Activated CD4-positive, alpha-beta T cell treated with anti-CD3 and anti-CD28 coated beads, Interleukin-2, amount 10 ng/mL, durations not matched to agents 7 days and 5 days (primary cell): ENCODE data around the gene PIAS2. TPM values are rescaled to one million over a fixed set of nuclear protein-coding genes. Genes with fewer than 3 reads are reported as not detected.
A peak's percentile ranks its signal among the peaks of the same experiment; 100 is the strongest.
"Not testable (repeated sequence)": the region's sequence is repeated elsewhere in the genome, so short reads cannot be mapped to it uniquely, and the experiment has no call there.

Experiments used
- CTCF ChIA-PET: fragments of 350-600 bp; sonication (Branson Sonifier 250); formaldehyde crosslinking; loops from one replicate; lab custom pipeline; 2021; ENCODE audit warnings: antibody characterized with exemption; lab: Charles Lee
- POLR2A ChIA-PET: fragments of 350-600 bp; sonication (Branson Sonifier 250); formaldehyde crosslinking; loops from one replicate; lab custom pipeline; 2021; ENCODE audit warnings: antibody characterized with exemption; lab: Charles Lee
- DNase-seq: peaks from one replicate; pipeline ENCODE4 v3.0.0-alpha.2; 2020
- H3K27ac Mint-ChIP-seq: one replicate; pipeline ENCODE4 v1.8.0; 2021; ENCODE audit warnings: mild to moderate bottlenecking, moderate library complexity, mixed read lengths
- H3K27me3 Mint-ChIP-seq: one replicate; pipeline ENCODE4 v1.8.0; 2021; ENCODE audit warnings: mixed read lengths
- H3K36me3 Mint-ChIP-seq: one replicate; pipeline ENCODE4 v1.8.0; 2021; ENCODE audit warnings: low read depth, mixed read lengths
- H3K4me1 Mint-ChIP-seq: one replicate; pipeline ENCODE4 v1.8.0; 2021; ENCODE audit warnings: mixed read lengths
- H3K4me3 Mint-ChIP-seq: one replicate; pipeline ENCODE4 v1.8.0; 2021; ENCODE audit warnings: mild to moderate bottlenecking, moderate library complexity, mixed read lengths
- H3K9me3 Mint-ChIP-seq: one replicate; pipeline ENCODE4 v1.8.0; 2021; ENCODE audit warnings: mixed read lengths
- total RNA-seq, 2 experiments: library from RNA; stranded (reverse); gene quantifications; one replicate each; pipeline ENCODE4 v1.2.3, GENCODE V29; 2021

The PIAS2 gene
- total RNA-seq, 2 experiments from 2014 or later, result 32.8 to 33.3 TPM

DNA sequence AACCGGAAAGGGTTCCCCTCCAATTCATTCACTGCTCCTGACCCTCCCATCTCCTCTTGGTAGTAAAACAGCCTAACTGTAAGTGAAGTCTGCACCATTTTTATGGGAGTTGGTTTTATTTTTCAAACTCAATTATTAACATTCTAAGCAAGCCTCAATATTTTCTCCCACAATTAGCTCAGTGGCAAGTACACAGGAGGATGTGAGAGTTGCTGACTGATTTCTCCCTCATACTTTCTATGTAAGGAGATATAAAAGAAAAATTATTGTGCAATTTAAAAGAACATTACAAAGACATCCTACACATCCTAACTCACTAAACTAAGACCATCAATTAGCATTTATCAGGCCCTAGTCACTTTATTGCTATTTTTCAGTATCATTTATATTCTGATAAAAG is 73.9 kb downstream of the PIAS2 start:
- peaks cover 12% of the 10 kb centered on the region for H3K36me3 Mint-ChIP-seq
- DNase-seq, result no peak
- no peak overlapping the region for H3K4me3 Mint-ChIP-seq
- ChIA-PET POLR2A (no interaction called here), CTCF (no interaction called here)
- H3K4me1 Mint-ChIP-seq, result no peaks in the 10 kb centered on the region
- no peak overlapping the region for H3K27ac Mint-ChIP-seq
- no peaks in the 10 kb centered on the region for H3K27me3 Mint-ChIP-seq
- H3K9me3 Mint-ChIP-seq, result no peaks in the 10 kb centered on the region

DNA sequence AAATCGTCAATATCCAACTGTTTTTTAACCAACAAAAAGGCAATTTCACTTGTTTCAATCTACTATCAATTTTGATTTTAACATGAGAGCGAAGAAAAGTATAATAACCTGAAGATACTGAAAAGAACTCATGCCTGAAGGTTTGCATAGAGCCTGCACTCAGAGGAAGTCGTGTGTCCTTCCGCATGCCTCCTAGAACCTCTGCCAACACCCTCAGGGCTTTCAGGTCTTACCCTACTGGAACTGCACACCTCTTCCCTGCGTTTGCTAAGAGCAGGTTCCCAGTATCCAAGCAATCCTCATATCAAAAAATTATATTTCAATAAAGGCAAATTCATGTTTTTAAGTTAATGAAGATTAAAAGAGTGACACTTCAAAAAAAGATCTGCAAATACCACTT is 74.7 kb downstream of the PIAS2 start:
- ChIA-PET POLR2A (no interaction called here), CTCF (no interaction called here)
- Mint-ChIP-seq H3K9me3 (no peaks in the 10 kb centered on the region), H3K36me3 (peaks cover 12% of the 10 kb centered on the region), H3K27me3 (no peaks in the 10 kb centered on the region), H3K4me1 (no peaks in the 10 kb centered on the region), H3K27ac (no peak overlapping the region), H3K4me3 (no peak overlapping the region)
- DNase-seq, result no peak

GRCh38 chr18:46833899-46834298 is 83.4 kb downstream of the PIAS2 start:
- Mint-ChIP-seq H3K9me3 (no peaks in the 10 kb centered on the region), H3K27me3 (no peaks in the 10 kb centered on the region), H3K4me1 (no peaks in the 10 kb centered on the region), H3K4me3 (no peak overlapping the region), H3K27ac (no peak overlapping the region), H3K36me3 (peaks cover 31% of the 10 kb centered on the region)
- ChIA-PET CTCF (no interaction called here), POLR2A (no interaction called here)
- DNase-seq, result no peak

DNA sequence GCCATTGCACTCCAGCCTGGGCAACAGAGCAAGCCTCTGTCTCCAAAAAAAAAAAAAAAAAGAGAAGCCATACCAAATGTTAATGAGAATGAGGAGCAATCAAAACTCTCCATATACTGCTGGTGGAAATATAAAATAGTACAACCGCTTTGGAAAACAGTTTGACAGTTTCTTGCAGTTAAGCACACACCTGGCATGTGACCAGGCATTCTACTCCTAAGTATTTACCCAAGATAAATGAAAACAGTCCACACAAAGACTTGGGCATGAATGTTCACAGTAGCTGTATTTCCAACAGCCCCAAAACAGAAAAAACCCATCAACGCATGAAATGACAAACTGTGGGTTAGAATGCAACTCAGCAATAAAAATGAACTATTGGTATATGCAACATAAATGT is 84.5 kb downstream of the PIAS2 start:
- ChIA-PET CTCF (no interaction called here), POLR2A (no interaction called here)
- no peak overlapping the region for H3K27ac Mint-ChIP-seq
- H3K27me3 Mint-ChIP-seq, result no peaks in the 10 kb centered on the region
- H3K9me3 Mint-ChIP-seq, result no peaks in the 10 kb centered on the region
- no peaks in the 10 kb centered on the region for H3K4me1 Mint-ChIP-seq
- H3K36me3 Mint-ChIP-seq, result peaks cover 37% of the 10 kb centered on the region
- no peak overlapping the region for H3K4me3 Mint-ChIP-seq
- DNase-seq, result no peak

DNA sequence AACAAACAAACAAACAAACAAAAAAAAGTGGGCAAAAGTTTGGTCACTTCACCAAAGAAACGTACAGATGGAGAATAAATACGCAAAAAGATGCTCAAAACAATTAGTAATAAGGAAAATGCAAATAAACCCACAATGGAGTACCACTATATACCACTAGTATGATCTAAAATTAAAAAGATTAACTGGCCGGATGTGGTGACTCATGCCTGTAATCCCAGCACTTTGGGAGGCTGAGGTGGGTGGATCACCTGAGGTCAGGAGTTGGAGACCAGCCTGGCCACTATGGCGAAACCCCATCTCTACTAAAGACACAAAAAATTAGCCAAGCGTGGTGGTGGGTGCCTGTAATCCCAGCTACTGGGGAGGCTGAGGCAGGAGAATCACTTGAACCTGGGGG is 84.9 kb downstream of the PIAS2 start:
- POLR2A ChIA-PET, H3K27ac Mint-ChIP-seq, CTCF ChIA-PET, H3K27me3 Mint-ChIP-seq, DNase-seq, H3K9me3 Mint-ChIP-seq, H3K4me3 Mint-ChIP-seq, H3K4me1 Mint-ChIP-seq: not testable (repeated sequence)
- H3K36me3 Mint-ChIP-seq, result peaks cover 41% of the 10 kb centered on the region

DNA sequence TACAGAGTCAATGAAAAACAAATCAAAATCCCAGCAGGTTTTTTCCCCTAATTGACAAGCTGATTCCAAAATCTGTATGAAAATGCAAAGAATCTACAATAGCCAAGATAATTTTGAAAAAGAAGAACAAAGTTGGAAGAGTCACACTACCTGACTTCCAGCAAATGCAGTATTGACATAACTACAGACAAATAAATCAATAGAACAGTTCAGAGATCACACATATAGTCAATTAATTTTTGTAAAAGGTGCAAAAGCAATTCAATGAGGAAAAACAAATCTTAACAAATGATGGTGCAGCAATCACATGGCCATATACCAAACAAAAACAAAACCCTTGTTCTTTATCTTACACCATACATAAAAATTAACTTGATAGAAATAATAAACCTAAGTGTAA is 85.9 kb downstream of the PIAS2 start:
- peaks cover 45% of the 10 kb centered on the region for H3K36me3 Mint-ChIP-seq
- no peaks in the 10 kb centered on the region for H3K27me3 Mint-ChIP-seq
- H3K4me3 Mint-ChIP-seq, result no peak overlapping the region
- no peak overlapping the region for H3K27ac Mint-ChIP-seq
- no peak for DNase-seq
- POLR2A ChIA-PET, result no interaction called here
- CTCF ChIA-PET, result no interaction called here
- no peaks in the 10 kb centered on the region for H3K4me1 Mint-ChIP-seq
- H3K9me3 Mint-ChIP-seq, result no peaks in the 10 kb centered on the region

DNA sequence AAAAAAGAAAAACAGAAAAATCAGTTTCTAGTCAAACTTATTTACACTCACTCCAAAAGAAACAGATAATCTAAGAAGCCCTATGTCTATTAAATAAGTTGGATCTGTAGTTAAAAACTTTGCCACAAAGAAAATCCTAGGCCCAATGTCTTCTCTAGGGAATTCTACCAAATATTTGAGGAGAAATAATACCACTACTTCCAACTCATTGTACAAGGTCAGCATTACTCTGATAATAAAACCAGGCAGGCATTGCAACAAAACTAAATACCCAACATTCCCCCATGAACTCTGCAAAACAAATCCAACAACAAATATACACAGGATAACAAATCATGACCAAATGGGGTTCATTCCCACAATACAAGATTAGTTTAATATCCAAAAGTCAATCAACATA is 86.7 kb downstream of the PIAS2 start:
- Mint-ChIP-seq H3K4me1 (no peaks in the 10 kb centered on the region), H3K27me3 (no peaks in the 10 kb centered on the region), H3K36me3 (peaks cover 48% of the 10 kb centered on the region), H3K27ac (peak overlapping the region; percentile 10), H3K4me3 (no peak overlapping the region), H3K9me3 (no peaks in the 10 kb centered on the region)
- ChIA-PET CTCF (no interaction called here), POLR2A (no interaction called here)
- no peak for DNase-seq

GRCh38 chr18:46829947-46830346 is 87.4 kb downstream of the PIAS2 start:
- Mint-ChIP-seq H3K36me3 (peaks cover 45% of the 10 kb centered on the region), H3K4me3 (no peak overlapping the region), H3K27ac (no peak overlapping the region), H3K4me1 (no peaks in the 10 kb centered on the region), H3K9me3 (no peaks in the 10 kb centered on the region), H3K27me3 (no peaks in the 10 kb centered on the region)
- POLR2A ChIA-PET, result no interaction called here
- CTCF ChIA-PET, result interaction anchor here (0.6 to 0.9 kb wide), 2 partner anchors 22 to 55 kb away, joined by 3 read pairs; no protein-coding TSS in a partner anchor
- no peak for DNase-seq

GRCh38 chr18:46829531-46829930 is 87.8 kb downstream of the PIAS2 start:
- ChIA-PET POLR2A (no interaction called here), CTCF (interaction anchor here (0.6 to 0.9 kb wide), 2 partner anchors 22 to 55 kb away, joined by 3 read pairs; no protein-coding TSS in a partner anchor)
- H3K9me3 Mint-ChIP-seq, result no peaks in the 10 kb centered on the region
- H3K27ac Mint-ChIP-seq, result no peak overlapping the region
- peaks cover 42% of the 10 kb centered on the region for H3K36me3 Mint-ChIP-seq
- no peaks in the 10 kb centered on the region for H3K27me3 Mint-ChIP-seq
- DNase-seq, result no peak
- no peak overlapping the region for H3K4me3 Mint-ChIP-seq
- H3K4me1 Mint-ChIP-seq, result no peaks in the 10 kb centered on the region

DNA sequence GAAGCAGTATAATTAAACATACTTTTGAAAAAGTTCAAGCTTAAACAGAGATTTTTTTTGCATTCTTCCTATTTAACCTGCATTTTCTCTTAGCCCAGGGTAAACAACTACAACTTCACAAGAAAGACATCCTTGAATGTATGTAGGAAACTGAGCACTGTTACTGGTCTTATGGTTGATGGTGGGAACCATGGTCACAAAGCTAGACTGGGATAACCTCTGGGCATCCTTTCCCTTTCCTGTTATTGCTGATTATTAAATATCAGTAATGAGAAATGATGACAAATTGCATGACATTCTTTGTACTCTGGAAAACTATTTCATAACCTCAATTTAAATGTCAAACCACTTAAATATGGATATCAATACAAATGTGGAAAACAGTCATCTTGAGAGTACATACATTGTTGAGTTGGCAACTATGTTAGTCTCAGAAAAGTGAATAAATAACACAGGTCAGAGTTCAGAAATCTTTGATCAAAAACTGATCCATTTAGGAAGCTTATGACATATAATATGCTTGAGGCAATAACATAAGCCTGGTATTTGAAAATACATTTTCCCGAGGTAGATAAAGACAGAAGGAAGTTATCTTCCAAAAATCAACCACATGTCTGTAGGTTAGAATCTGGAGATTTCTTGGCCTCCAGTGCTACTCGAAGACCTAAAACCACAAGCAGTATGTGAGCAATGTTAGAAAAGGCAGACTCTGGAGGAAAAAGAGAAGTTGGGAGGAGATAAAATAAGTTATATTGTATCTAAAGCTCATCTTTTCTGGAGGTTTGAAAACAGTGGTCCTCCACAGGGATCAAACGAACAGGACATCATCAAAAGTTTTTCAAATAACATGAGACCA is 95.2 kb downstream of the PIAS2 start:
- ChIA-PET CTCF (interaction anchor here (1.2 kb wide), 1 partner anchor 15 kb away, joined by 3 read pairs; no protein-coding TSS in a partner anchor), POLR2A (no interaction called here)
- Mint-ChIP-seq H3K9me3 (no peaks in the 10 kb centered on the region), H3K4me3 (no peak overlapping the region), H3K27me3 (no peaks in the 10 kb centered on the region), H3K36me3 (peaks cover 18% of the 10 kb centered on the region), H3K27ac (no peak overlapping the region), H3K4me1 (peaks cover 8% of the 10 kb centered on the region)
- no peak for DNase-seq

GRCh38 chr18:46820863-46821262 is 96.4 kb downstream of the PIAS2 start:
- H3K4me1 Mint-ChIP-seq, result peaks cover 8% of the 10 kb centered on the region
- H3K4me3 Mint-ChIP-seq, result no peak overlapping the region
- no peak overlapping the region for H3K27ac Mint-ChIP-seq
- H3K9me3 Mint-ChIP-seq, result no peaks in the 10 kb centered on the region
- ChIA-PET POLR2A (no interaction called here), CTCF (interaction anchor here (0.6 kb wide), 1 partner anchor 1109 kb away, joined by 4 read pairs; no protein-coding TSS in a partner anchor)
- H3K36me3 Mint-ChIP-seq, result peaks cover 13% of the 10 kb centered on the region
- DNase-seq, result no peak
- no peaks in the 10 kb centered on the region for H3K27me3 Mint-ChIP-seq

DNA sequence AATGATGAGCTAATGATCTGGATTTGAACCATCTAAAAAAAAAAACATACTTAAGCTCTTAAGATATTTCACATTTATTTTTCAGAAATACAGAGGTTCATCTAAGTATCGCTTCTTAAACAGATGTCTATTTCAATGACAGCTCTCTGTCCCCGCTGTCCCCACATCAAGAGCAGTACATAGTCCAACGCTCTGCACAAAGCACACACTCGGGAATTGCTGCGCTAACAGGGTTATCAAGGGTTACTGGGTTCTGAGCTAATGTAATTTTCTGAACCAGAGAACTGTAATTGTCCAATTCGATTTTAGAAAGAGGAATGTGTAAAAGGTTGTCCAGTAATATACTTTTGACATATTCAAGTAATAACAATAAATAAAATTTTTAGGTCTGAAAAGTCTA is 101.6 kb downstream of the PIAS2 start:
- DNase-seq, result no peak
- Mint-ChIP-seq H3K9me3 (no peaks in the 10 kb centered on the region), H3K36me3 (peaks cover 3% of the 10 kb centered on the region), H3K4me3 (no peak overlapping the region), H3K27ac (no peak overlapping the region), H3K4me1 (no peaks in the 10 kb centered on the region), H3K27me3 (no peaks in the 10 kb centered on the region)
- CTCF ChIA-PET, result interaction anchor here (0.6 to 1.1 kb wide), 2 partner anchors 18 to 24 kb away, joined by 3 read pairs; no protein-coding TSS in a partner anchor
- POLR2A ChIA-PET, result no interaction called here

GRCh38 chr18:46814399-46814798 is 102.9 kb downstream of the PIAS2 start:
- no peaks in the 10 kb centered on the region for H3K4me1 Mint-ChIP-seq

More at GRCh38 chr18:46814399-46814798, 102.9 kb downstream of the PIAS2 start:
- Mint-ChIP-seq H3K9me3 (no peaks in the 10 kb centered on the region), H3K27me3 (no peaks in the 10 kb centered on the region), H3K4me3 (no peak overlapping the region), H3K27ac (no peak overlapping the region), H3K36me3 (peaks cover under 1% of the 10 kb centered on the region)
- ChIA-PET POLR2A (no interaction called here), CTCF (interaction anchor here (0.6 kb wide), 1 partner anchor 112 kb away, joined by 3 read pairs; no protein-coding TSS in a partner anchor)
- DNase-seq, result no peak
